Measurements from ENCODE around the gene CRYZL1. TPM values are rescaled to one million over a fixed set of nuclear protein-coding genes. Genes with fewer than 3 reads are reported as not detected.

Gene CRYZL1
- total RNA-seq, 4 donors from 2014 or later, result 30.8 to 172 (median 48.5) TPM

- Histone ChIP-seq H3K9me3 (no peaks in the 10 kb centered on the region), H3K27ac (peak overlapping the region in 1 of 4 donors; percentile 26), H3K36me3 (no peaks in the 10 kb centered on the region), H3K4me3 (no peak overlapping the region), H3K27me3 (no peaks in the 10 kb centered on the region), H3K4me1 (peaks cover 0 to 23% (median 0%) of the 10 kb centered on the region in 4 donors)
- DNase-seq, result no peak
- TF ChIP-seq POLR2A (IDR thresholded peaks at IDR 0.05) (no peak), CTCF (IDR thresholded peaks at IDR 0.05) (peak in 1 of 6 experiments; percentile 3)
Observed at GRCh38 chr21:33685613-33686197, 44.2 kb upstream of the CRYZL1 start.

- TF ChIP-seq POLR2A (IDR thresholded peaks at IDR 0.05), result no peak
- no peak for TF ChIP-seq CTCF (IDR thresholded peaks at IDR 0.05)
- no peak for DNase-seq
- Histone ChIP-seq H3K27ac (no peak overlapping the region), H3K9me3 (no peaks in the 10 kb centered on the region), H3K36me3 (no peaks in the 10 kb centered on the region), H3K27me3 (no peaks in the 10 kb centered on the region), H3K4me1 (peaks cover 0 to 23% (median 0%) of the 10 kb centered on the region in 4 donors), H3K4me3 (no peak overlapping the region)
Observed at GRCh38 chr21:33684923-33685560, 43.5 kb upstream of the CRYZL1 start.

- Histone ChIP-seq H3K27ac (no peak overlapping the region), H3K4me1 (peaks cover 0 to 23% (median 0%) of the 10 kb centered on the region in 4 donors), H3K36me3 (no peaks in the 10 kb centered on the region), H3K9me3 (no peaks in the 10 kb centered on the region), H3K27me3 (no peaks in the 10 kb centered on the region), H3K4me3 (no peak overlapping the region)
- TF ChIP-seq POLR2A (IDR thresholded peaks at IDR 0.05) (no peak), CTCF (IDR thresholded peaks at IDR 0.05) (no peak)
- no peak for DNase-seq
Observed at GRCh38 chr21:33684068-33684467, 42.5 kb upstream of the CRYZL1 start.

GRCh38 chr21:33682992-33683627 lies 41.6 kb upstream of the CRYZL1 start:
- H3K27ac ChIP-seq, result no peak overlapping the region
- no peaks in the 10 kb centered on the region for H3K27me3 ChIP-seq
- no peak for DNase-seq
- TF ChIP-seq POLR2A (IDR thresholded peaks at IDR 0.05) (no peak), CTCF (IDR thresholded peaks at IDR 0.05) (no peak)
- H3K9me3 ChIP-seq, result no peaks in the 10 kb centered on the region
- no peak overlapping the region for H3K4me3 ChIP-seq
- H3K36me3 ChIP-seq, result no peaks in the 10 kb centered on the region
- peaks cover 0 to 23% (median 0%) of the 10 kb centered on the region in 4 donors for H3K4me1 ChIP-seq

GRCh38 chr21:33680870-33681269 lies 39.3 kb upstream of the CRYZL1 start:
- no peaks in the 10 kb centered on the region for H3K27me3 ChIP-seq
- no peak overlapping the region for H3K27ac ChIP-seq
- no peaks in the 10 kb centered on the region for H3K36me3 ChIP-seq
- DNase-seq, result no peak
- peaks cover 0 to 16% (median 0%) of the 10 kb centered on the region in 4 donors for H3K4me1 ChIP-seq
- no peaks in the 10 kb centered on the region for H3K9me3 ChIP-seq
- no peak overlapping the region for H3K4me3 ChIP-seq
- TF ChIP-seq CTCF (IDR thresholded peaks at IDR 0.05) (no peak), POLR2A (IDR thresholded peaks at IDR 0.05) (no peak)

Measured in Peyer's patch (tissue), 4 donors.